GM18861 (cell line): ENCODE data around the gene LEF1.

Experiments used
- ATAC-seq: cut with Tn5 transposase; IDR thresholded peaks from one replicate; pipeline ENCODE4 v1.9.1; 2021; ENCODE audit not compliant: unreplicated experiment

LEF1 gene

DNA sequence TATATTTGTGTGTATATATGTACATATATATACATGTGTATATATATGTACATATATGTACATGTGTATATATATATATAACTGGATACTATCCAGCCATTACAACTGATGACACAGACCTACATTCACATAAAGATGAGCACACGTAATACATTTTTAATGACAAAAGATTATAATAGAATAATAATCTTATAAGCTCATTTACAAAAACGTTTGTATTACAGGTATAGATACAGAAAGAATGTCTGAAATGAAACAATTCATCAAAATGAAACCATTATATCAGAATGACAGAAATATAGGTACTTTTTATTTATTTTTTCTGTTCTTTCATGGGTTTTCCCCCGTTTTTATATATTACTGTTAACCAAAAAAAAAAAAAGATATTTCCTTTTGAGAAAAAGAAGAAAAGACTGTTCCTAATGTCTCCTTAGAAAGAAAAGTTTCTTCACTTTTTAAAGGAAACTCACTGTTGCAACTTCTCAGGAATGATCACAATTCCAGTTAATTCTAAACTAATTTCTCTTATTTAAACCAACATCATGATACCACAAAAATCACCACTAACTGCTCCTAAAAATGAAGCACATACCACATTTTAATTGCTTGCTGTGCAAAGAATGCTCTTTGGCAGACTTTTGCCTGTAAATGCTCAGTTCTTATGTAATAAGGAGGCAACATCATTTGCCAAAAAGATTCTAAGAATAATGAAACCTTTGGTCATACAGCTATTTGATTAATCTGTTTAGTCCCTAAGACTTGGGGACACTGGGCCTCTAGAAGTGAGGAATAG is 18.9 kb downstream of the LEF1 start:
- no peak for ATAC-seq

GRCh38 chr4:108148316-108148715 is 20.4 kb downstream of the LEF1 start:
- ATAC-seq, result no peak

DNA sequence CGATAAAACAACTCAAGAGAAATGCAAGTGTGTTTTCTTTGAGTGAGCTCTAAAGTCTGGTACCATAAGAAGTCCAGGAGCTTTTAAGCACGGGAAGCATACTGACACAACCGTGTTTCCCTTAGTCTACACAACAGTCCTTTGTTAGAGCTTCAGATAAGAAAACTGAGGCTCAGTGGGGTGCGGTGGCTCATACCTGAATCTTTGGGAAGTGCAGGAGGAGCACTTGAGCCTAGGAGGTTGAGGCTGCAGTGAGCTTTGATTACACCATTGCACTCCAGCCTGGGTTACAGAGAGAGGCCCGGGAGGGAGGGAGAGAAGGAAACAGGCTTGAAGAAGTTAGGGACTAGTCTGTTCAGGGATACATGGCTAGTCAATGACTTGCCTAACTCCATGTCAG is 21.9 kb downstream of the LEF1 start:
- ATAC-seq, result no peak

DNA sequence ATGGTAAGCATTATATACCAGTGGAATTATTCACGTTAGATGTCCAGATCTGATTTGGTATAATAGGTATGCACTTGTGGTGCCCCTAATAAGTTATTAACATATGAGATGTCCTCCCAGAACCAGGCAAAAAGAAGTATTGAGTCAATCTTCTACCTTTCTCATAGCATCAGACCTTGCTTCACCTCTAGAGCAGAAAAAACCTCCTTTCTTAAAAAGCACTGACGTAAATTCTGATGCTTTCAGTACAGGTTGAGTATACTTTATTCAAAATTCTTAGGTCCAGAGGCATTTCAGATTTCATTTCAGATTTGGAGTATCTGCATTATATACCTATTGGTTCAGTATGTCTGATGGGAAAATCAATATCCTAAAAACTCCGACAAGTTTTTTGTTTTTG is 22.4 kb downstream of the LEF1 start:
- no peak for ATAC-seq

DNA sequence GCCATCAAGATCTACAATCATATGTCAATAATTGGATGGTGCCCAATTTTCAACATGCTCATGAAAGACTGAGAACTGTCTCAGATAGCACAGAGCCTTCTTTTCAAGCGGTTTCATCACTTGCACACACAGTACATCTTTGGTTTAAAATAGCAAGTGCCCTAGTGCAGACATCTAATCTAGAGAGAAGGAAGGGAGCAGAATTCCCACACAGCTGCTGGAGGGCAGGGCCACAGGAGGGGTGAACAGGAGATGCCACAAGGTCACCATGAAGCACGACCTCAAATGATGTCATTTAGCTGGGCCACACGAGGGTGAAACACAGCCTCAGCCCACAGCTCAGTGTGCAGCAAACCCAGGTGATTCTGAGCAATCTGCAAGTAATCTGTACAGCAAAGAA is 24.3 kb downstream of the LEF1 start:
- ATAC-seq, result no peak

DNA sequence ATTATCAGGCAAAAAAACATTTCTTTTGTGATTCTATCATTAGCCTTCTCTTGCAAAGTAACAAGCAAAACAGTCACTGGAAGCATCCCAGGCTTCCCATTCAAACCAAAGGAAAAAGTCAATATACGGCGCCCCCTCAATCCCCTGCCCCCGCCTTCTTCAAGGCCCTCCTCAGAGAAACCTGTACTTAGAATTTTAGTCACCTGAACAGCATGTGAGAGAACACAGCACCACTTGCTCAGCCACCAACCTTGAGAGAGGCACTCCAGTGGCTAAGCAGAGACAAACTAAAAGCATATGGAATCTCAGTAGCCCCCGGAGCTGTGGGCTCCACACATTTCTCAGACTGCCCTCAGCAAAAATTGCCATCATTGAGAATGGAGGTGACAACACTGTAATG is 25.2 kb downstream of the LEF1 start:
- no peak for ATAC-seq

GRCh38 chr4:108142870-108143269 is 25.9 kb downstream of the LEF1 start:
- no peak for ATAC-seq

GRCh38 chr4:108141213-108141950 is 27.4 kb downstream of the LEF1 start:
- no peak for ATAC-seq

GRCh38 chr4:108140328-108140727 is 28.4 kb downstream of the LEF1 start:
- no peak for ATAC-seq

DNA sequence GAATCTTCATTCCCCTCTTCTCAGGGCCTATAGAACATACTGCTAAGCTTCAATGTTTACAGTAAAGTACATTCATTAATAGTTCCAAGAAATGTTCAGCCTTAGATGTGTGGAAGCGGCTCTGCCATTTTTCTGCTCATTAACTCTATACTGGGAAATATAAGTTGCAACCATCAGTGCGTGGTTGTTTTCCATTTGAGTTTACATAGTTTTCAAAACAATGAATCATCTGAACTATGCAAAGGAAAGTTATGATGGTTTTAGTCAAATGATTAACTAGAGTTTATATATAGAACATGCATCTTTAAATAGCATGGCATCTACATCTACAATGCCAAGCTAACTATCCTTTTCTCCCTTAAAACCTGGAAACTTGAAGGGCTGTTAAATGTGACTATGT is 29.6 kb downstream of the LEF1 start:
- ATAC-seq, result peak; percentile 64

GRCh38 chr4:108135549-108136209 is 33.1 kb downstream of the LEF1 start:
- peak; percentile 38 for ATAC-seq

DNA sequence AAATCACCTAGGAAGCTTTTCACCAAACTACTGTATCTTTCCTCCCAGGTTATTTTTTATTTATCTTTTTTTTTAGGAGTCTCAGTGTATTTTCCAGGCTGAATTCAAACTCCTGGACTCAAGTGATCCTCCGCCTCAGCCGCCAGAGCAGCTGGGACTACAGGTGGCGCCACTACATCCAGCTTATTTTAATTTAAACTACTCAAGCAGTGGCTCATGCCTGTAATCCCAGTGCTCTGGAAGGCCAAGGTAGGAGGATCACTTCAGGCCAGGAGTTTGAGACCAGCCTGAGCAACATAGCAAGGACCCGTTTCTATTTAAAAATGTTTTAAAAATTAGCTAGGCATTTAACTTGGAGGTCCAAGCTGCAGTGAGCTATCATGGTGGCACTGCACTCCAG is 37.8 kb downstream of the LEF1 start:
- ATAC-seq, result no peak

GRCh38 chr4:108129196-108129595 is 39.5 kb downstream of the LEF1 start:
- no peak for ATAC-seq

- ATAC-seq, result no peak
Observed at GRCh38 chr4:108126806-108127205, 41.9 kb downstream of the LEF1 start.

GRCh38 chr4:108120789-108121188 is 47.9 kb downstream of the LEF1 start:
- no peak for ATAC-seq

DNA sequence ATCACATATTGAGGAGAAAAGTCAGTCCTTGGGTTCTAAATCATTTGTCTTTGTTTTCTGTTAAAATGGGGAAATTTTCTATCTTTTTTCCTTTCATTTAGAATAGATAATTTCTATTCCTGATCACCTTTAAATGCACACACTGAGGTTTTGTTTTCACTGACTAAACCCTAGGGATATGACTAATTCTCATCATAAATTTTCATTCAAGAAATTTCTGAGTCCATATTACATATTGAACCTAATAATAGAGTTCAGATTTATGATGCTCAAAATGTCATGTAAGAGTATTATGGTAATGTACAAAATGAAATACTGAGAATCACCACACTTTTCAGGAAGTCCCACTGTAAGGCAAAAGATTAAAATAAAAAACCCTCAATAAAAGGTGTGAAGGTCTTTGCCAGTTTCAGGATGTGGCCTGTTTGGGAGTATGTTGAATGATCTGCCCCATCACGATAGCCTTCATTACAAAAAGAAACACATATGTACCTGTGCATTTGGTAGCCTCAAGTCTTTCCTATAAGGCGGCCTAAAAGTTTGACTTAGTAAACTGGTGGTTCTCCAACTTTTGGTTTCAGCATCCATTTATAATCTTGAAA is 49.4 kb downstream of the LEF1 start:
- ATAC-seq, result peak; percentile 6

DNA sequence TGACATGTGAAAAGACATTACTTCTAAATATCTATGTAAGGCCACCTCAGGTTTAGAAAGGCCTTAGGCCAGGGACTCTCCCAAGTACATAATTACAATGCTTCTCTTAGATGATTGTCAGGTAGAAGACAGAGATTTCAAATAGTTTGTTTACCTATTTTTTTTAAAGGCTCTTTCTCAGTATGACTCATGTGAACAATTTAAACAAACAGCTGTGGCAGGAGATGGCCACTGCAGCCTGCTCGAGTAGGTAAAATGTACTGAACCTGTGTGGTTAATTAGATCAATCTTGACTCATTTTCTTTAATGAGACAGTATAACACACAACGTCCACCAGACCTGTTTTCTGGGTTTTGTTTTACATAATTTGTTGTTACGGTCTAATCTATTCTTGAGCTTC is 50.2 kb downstream of the LEF1 start:
- ATAC-seq, result peak; percentile 92

GRCh38 chr4:108117418-108118182 is 51.1 kb downstream of the LEF1 start:
- ATAC-seq, result no peak

- ATAC-seq, result peak; percentile 31
Observed at GRCh38 chr4:108116423-108117168, 52.1 kb downstream of the LEF1 start.

DNA sequence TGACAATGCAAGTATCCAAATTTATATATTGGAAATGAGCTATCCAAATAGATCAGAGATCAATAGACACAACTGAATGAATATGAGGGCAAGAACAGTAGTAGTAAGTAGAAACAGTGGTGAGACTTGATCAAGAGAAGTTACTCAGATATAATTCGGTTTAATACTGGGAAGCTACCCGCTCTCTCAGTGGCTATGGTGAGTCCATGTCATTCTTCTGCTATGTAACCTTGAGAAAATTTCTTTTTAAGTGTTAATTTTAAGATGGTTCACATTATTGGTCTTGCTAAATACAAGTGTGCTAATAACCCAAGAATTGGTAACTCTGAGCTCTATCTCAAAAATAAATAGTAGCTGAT is 53.6 kb downstream of the LEF1 start:
- no peak for ATAC-seq
